IMR-90 (cell line): Measurements from ENCODE around the gene ARMH1. TPM values are rescaled to one million over a fixed set of nuclear protein-coding genes. Genes with fewer than 3 reads are reported as not detected.

Experiments
- ATAC-seq: fragments of 200-7000 bp; cut with Tn5 transposase; 2 replicates; pipeline ENCODE4 v1.9.1; 2020; ENCODE audit warnings: low read depth, mild to moderate bottlenecking, moderate library complexity
- BruUV-seq: library from RNA; stranded (reverse); fragments of 400-500 nt; replicated peaks from 2 replicates; lab custom pipeline; 2021; lab: Mats Ljungman, UMichigan
- CTCF ChIA-PET: fragments of 300-600 bp; formaldehyde crosslinking; extraction: SDS; loops from one replicate; lab custom pipeline; 2021; ENCODE audit warnings: antibody characterized with exemption; lab: Yijun Ruan, JAX
- POLR2A ChIA-PET: fragments of 300-600 bp; sonication (Branson Sonifier 250); formaldehyde crosslinking; loops from one replicate; lab custom pipeline; 2022; ENCODE audit warnings: antibody characterized with exemption; ENCODE audit not compliant: unreplicated experiment; lab: Charles Lee
- DNase-seq: peaks from one replicate; pipeline ENCODE4 v3.0.0; 2013
- H2AFZ ChIP-seq: replicated peaks from 2 replicates; pipeline ENCODE3; 2013; ENCODE audit warnings: low read length, mild to moderate bottlenecking; ENCODE audit not compliant: poor library complexity
- H2AK5ac ChIP-seq: 2 replicates; pipeline ENCODE4 v1.6.1; 2013; ENCODE audit warnings: low read depth, low read length, inconsistent platforms
- H2AK9ac ChIP-seq: replicated peaks from 2 replicates; pipeline ENCODE3; 2013; ENCODE audit warnings: mild to moderate bottlenecking, low read depth, low read length, moderate library complexity; ENCODE audit not compliant: poor library complexity
- H2BK120ac ChIP-seq: 2 replicates; pipeline ENCODE4 v1.6.1; 2013; ENCODE audit warnings: low read depth, low read length, inconsistent platforms
- H2BK15ac ChIP-seq: 3 replicates; pipeline ENCODE4 v1.6.1; 2013; ENCODE audit warnings: low read depth, low read length, inconsistent platforms
- H2BK20ac ChIP-seq: 2 replicates; pipeline ENCODE4 v1.6.1; 2013; ENCODE audit warnings: low read depth, mild to moderate bottlenecking, inconsistent platforms, low read length, moderate library complexity
- H2BK5ac ChIP-seq: 2 replicates; pipeline ENCODE4 v1.6.1; 2013; ENCODE audit warnings: mild to moderate bottlenecking, low read depth, low read length, inconsistent platforms; ENCODE audit not compliant: poor library complexity, severe bottlenecking
- H3K14ac ChIP-seq: replicated peaks from 2 replicates; pipeline ENCODE4 v1.6.1; 2013; ENCODE audit warnings: low read depth, low read length, inconsistent platforms
- H3K18ac ChIP-seq: 2 replicates; pipeline ENCODE4 v1.6.1; 2013; ENCODE audit warnings: low read depth, low read length, control low read depth
- H3K23ac ChIP-seq: 2 replicates; pipeline ENCODE4 v1.6.1; 2013; ENCODE audit warnings: low read depth, low read length, inconsistent platforms
- H3K27ac ChIP-seq: 2 replicates; pipeline ENCODE4 v1.5.1; 2013; ENCODE audit warnings: mild to moderate bottlenecking, control low read depth, low read length; ENCODE audit not compliant: insufficient read depth
- H3K27me3 ChIP-seq: 2 replicates; pipeline ENCODE4 v1.6.1; 2013; ENCODE audit warnings: low read length; ENCODE audit not compliant: control insufficient read depth, insufficient read depth
- H3K36me3 ChIP-seq: 2 replicates; pipeline ENCODE4 v1.6.1; 2013; ENCODE audit warnings: low read length, mixed read lengths; ENCODE audit not compliant: control insufficient read depth, insufficient read depth
- H3K4ac ChIP-seq: 2 replicates; pipeline ENCODE4 v1.6.1; 2013; ENCODE audit warnings: low read depth, low read length, inconsistent platforms
- H3K4me1 ChIP-seq: 2 replicates; pipeline ENCODE4 v1.6.1; 2013; ENCODE audit warnings: low read length, mixed read lengths; ENCODE audit not compliant: control insufficient read depth, insufficient read depth
- H3K4me2 ChIP-seq: 2 replicates; pipeline ENCODE4 v1.6.1; 2013; ENCODE audit warnings: low read depth, mild to moderate bottlenecking, control low read depth, low read length, moderate library complexity
- H3K4me3 ChIP-seq: 2 replicates; pipeline ENCODE4 v1.5.1; 2013; ENCODE audit warnings: low read depth, mild to moderate bottlenecking, control low read depth, low read length, moderate library complexity; ENCODE audit not compliant: insufficient read depth
- H3K56ac ChIP-seq: 2 replicates; pipeline ENCODE4 v1.6.1; 2013; ENCODE audit warnings: low read length, inconsistent platforms; ENCODE audit not compliant: insufficient read depth; ENCODE audit errors: extremely low read depth
- H3K79me1 ChIP-seq, 2 experiments: 2 replicates each; pipeline ENCODE4 v1.6.1; 2013; ENCODE audit warnings: low read length in 2 of 2, inconsistent platforms in 1 of 2, low read depth in 1 of 2
- H3K9ac ChIP-seq: 2 replicates; pipeline ENCODE4 v1.6.1; 2013; ENCODE audit warnings: low read depth, low read length, control low read depth
- H3K9me1 ChIP-seq: 2 replicates; pipeline ENCODE4 v1.6.1; 2013; ENCODE audit warnings: low read length, inconsistent platforms; ENCODE audit not compliant: insufficient read depth
- H3K9me3 ChIP-seq: 2 replicates; pipeline ENCODE4 v1.6.1; 2013; ENCODE audit warnings: low read length; ENCODE audit not compliant: control insufficient read depth, insufficient read depth
- H4K20me1 ChIP-seq: 2 replicates; pipeline ENCODE4 v1.6.1; 2013; ENCODE audit warnings: low read length, inconsistent platforms; ENCODE audit not compliant: insufficient read depth
- H4K5ac ChIP-seq: 2 replicates; pipeline ENCODE4 v1.6.1; 2013; ENCODE audit warnings: mild to moderate bottlenecking, low read depth, low read length, control low read depth
- H4K8ac ChIP-seq, 2 experiments: 2 replicates each; pipeline ENCODE4 v1.6.1; 2013; ENCODE audit warnings: low read depth in 2 of 2, low read length in 2 of 2, control low read depth in 1 of 2, inconsistent platforms in 1 of 2
- H4K91ac ChIP-seq: 2 replicates; pipeline ENCODE4 v1.6.1; 2013; ENCODE audit warnings: low read depth, low read length, inconsistent platforms; ENCODE audit not compliant: insufficient read depth
- BHLHE40 ChIP-seq: fragments of 150-350 bp; IDR thresholded peaks from 2 replicates; pipeline ENCODE4 v1.6.1; 2016; ENCODE audit warnings: mild to moderate bottlenecking, low read depth, low read length
- CEBPB ChIP-seq: IDR thresholded peaks from 2 replicates; pipeline ENCODE4 v1.6.1; 2012; ENCODE audit warnings: low read depth, low read length, improper control_type of control experiment
- CHD1 ChIP-seq: IDR thresholded peaks from 2 replicates; pipeline ENCODE4 v1.6.1; 2012; ENCODE audit warnings: low read depth, low read length, improper control_type of control experiment
- ELK1 ChIP-seq: fragments of 150-350 bp; IDR thresholded peaks from 2 replicates; pipeline ENCODE4 v1.6.1; 2016; ENCODE audit warnings: low read depth, mild to moderate bottlenecking, low read length, moderate library complexity, borderline replicate concordance
- FOS ChIP-seq: fragments of 150-350 bp; IDR thresholded peaks from 2 replicates; pipeline ENCODE4 v1.6.1; 2016; ENCODE audit warnings: low read depth, low read length
- MAFK ChIP-seq: IDR thresholded peaks from 2 replicates; pipeline ENCODE4 v1.6.1; 2012; ENCODE audit warnings: low read depth, low read length, improper control_type of control experiment
- MAZ ChIP-seq: IDR thresholded peaks from 2 replicates; pipeline ENCODE4 v1.6.1; 2012; ENCODE audit warnings: low read depth, mild to moderate bottlenecking, low read length, improper control_type of control experiment, moderate library complexity, borderline replicate concordance
- MXI1 ChIP-seq: IDR thresholded peaks from 2 replicates; pipeline ENCODE4 v1.6.1; 2012; ENCODE audit warnings: low read depth, mild to moderate bottlenecking, low read length, moderate library complexity, borderline replicate concordance
- NFE2L2 ChIP-seq: fragments of 150-350 bp; IDR thresholded peaks from 2 replicates; pipeline ENCODE4 v1.6.1; 2016; ENCODE audit warnings: low read depth, mild to moderate bottlenecking, low read length
- POLR2A ChIP-seq: IDR thresholded peaks from 2 replicates; pipeline ENCODE4 v1.6.1; 2012; ENCODE audit warnings: mild to moderate bottlenecking, low read depth, low read length
- RAD21 ChIP-seq: IDR thresholded peaks from 2 replicates; pipeline ENCODE4 v1.6.1; 2012; ENCODE audit warnings: low read length, improper control_type of control experiment
- RCOR1 ChIP-seq: IDR thresholded peaks from 2 replicates; pipeline ENCODE4 v1.6.1; 2012; ENCODE audit warnings: mild to moderate bottlenecking, low read length, improper control_type of control experiment; ENCODE audit not compliant: insufficient replicate concordance
- RFX5 ChIP-seq: IDR thresholded peaks from 2 replicates; pipeline ENCODE4 v1.8.0; 2012; ENCODE audit warnings: low read depth, mild to moderate bottlenecking, low read length, moderate library complexity
- SMC3 ChIP-seq: fragments of 150-350 bp; IDR thresholded peaks from 2 replicates; pipeline ENCODE4 v1.6.1; 2016; ENCODE audit warnings: low read depth, mild to moderate bottlenecking, antibody characterized with exemption, low read length, moderate library complexity
- WGBS, 2 experiments: methylation state at CpG; one replicate each; pipeline versions ENCODE4 v1.1.5 to v1.1.7; 2013; ENCODE audit warnings: missing lambda C conversion rate in 2 of 2; ENCODE audit not compliant: insufficient read length in 1 of 2; ENCODE audit errors: extremely low coverage in 2 of 2; 5-methylcytosine and 5-hydroxymethylcytosine counted together
- dilution Hi-C: fragments of 300-500 bp; cut with HindIII; formaldehyde crosslinking; loops from one replicate; pipeline ENCODE4 v1.14.3; 2018; ENCODE audit warnings: low sequenced_read_pairs; ENCODE audit not compliant: unreplicated experiment
- in situ Hi-C: fragments of 300-500 bp; cut with MboI; formaldehyde crosslinking; loops from 3 replicates; pipeline ENCODE4 v1.14.3; 2019; ENCODE audit warnings: low sequenced_read_pairs, inconsistent platforms, mixed read lengths
- intact Hi-C: fragments of 100-400 bp; cut with micrococcal nuclease; formaldehyde crosslinking; loops from 2 replicates; pipeline ENCODE4 v1.10.0; 2022
- polyA plus RNA-seq, 3 experiments: library from polyadenylated mRNA; depleted of rRNA; stranded (reverse); fragments of >200 nt; gene quantifications; 2 replicates each; pipeline ENCODE4 v1.2.3, GENCODE V29; 2012; ENCODE audit warnings: low replicate concordance in 1 of 3
- total RNA-seq: library from RNA; depleted of rRNA; stranded (reverse); fragments of >200 nt; gene quantifications from 2 replicates; pipeline ENCODE4 v1.2.3, GENCODE V29; 2012
- TF ChIP-seq, protein P1 (sequence below): fragments of 150-350 bp; IDR thresholded peaks from 2 replicates; pipeline ENCODE4 v1.6.1; 2017; ENCODE audit warnings: mild to moderate bottlenecking, antibody characterized with exemption, low read length, low read depth
- TF ChIP-seq, protein P2 (sequence below): conservative IDR thresholded peaks from 2 replicates; pipeline ENCODE4 v1.5.1; 2012; ENCODE audit warnings: mild to moderate bottlenecking, low read depth, low read length, improper control_type of control experiment

The ARMH1 gene
- total and polyA plus RNA-seq, 2 of the 4 experiments (the other 2 are of a cell fraction), result 0.36 to 0.72 TPM

DNA sequence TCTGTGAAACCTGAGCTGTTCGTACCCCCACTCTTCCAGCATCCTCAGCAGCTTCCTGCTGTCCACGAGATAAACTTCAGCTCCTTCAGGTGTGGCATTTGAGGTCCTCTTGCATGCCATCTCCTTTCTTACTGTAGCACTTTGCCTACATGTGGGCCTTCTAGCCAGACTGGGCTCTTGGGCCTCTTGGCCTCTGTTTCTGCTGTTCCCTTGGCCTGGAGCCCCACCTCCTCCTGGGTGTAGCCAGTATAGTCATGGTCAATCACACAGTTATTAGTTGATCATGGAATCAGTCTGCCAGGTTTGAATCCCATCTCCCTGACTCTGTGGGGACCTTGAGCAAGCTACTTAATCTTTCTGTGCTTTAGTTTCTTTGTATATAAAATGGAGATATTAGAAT, 26.6 kb upstream of the ARMH1 start:
- POLR2A ChIA-PET, result no interaction called here
- Histone ChIP-seq H3K9ac (no peak overlapping the region), H2AK9ac (no peak overlapping the region), H3K4me1 (peaks cover 19% of the 10 kb centered on the region), H3K27ac (no peak overlapping the region), H2BK120ac (no peak overlapping the region), H3K56ac (no peak overlapping the region), H4K5ac (no peak overlapping the region), H3K4me2 (no peak overlapping the region), H2BK5ac (no peak overlapping the region), H4K8ac (no peak overlapping the region), H2AK5ac (no peak overlapping the region), H3K27me3 (no peaks in the 10 kb centered on the region), H3K9me3 (no peaks in the 10 kb centered on the region), H2BK15ac (no peak overlapping the region), H4K20me1 (peaks cover 44% of the 10 kb centered on the region), H3K4me3 (no peak overlapping the region), H3K36me3 (peaks cover 50% of the 10 kb centered on the region), H4K91ac (no peak overlapping the region; the same call in 1 of the 2 replicates), H3K79me1 (peaks cover 7 to 29% of the 10 kb centered on the region in 2 experiments; a peak in 3 of 4 replicates), H2AFZ (no peak overlapping the region), H3K14ac (no peak overlapping the region), H3K18ac (no peak overlapping the region), H2BK20ac (no peak overlapping the region), H3K9me1 (peaks cover 22% of the 10 kb centered on the region), H3K4ac (no peak overlapping the region), H3K23ac (no peak overlapping the region)
- in situ Hi-C loops (no loop called here), dilution Hi-C loops (no loop called here), intact Hi-C loops (no loop called here)
- DNase-seq (no peak), ATAC-seq (no peak)
- TF ChIP-seq SMC3 (no peak), MAFK (no peak), NFE2L2 (no peak), MAZ (no peak), RFX5 (no peak), CHD1 (no peak), FOS (no peak), RAD21 (no peak), BHLHE40 (no peak), CEBPB (no peak), ELK1 (no peak), POLR2A (no peak), MXI1 (no peak), RCOR1 (no peak)
- TF ChIP-seq, protein P1, sequence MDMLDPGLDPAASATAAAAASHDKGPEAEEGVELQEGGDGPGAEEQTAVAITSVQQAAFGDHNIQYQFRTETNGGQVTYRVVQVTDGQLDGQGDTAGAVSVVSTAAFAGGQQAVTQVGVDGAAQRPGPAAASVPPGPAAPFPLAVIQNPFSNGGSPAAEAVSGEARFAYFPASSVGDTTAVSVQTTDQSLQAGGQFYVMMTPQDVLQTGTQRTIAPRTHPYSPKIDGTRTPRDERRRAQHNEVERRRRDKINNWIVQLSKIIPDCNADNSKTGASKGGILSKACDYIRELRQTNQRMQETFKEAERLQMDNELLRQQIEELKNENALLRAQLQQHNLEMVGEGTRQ, result no peak
- TF ChIP-seq, protein P2, sequence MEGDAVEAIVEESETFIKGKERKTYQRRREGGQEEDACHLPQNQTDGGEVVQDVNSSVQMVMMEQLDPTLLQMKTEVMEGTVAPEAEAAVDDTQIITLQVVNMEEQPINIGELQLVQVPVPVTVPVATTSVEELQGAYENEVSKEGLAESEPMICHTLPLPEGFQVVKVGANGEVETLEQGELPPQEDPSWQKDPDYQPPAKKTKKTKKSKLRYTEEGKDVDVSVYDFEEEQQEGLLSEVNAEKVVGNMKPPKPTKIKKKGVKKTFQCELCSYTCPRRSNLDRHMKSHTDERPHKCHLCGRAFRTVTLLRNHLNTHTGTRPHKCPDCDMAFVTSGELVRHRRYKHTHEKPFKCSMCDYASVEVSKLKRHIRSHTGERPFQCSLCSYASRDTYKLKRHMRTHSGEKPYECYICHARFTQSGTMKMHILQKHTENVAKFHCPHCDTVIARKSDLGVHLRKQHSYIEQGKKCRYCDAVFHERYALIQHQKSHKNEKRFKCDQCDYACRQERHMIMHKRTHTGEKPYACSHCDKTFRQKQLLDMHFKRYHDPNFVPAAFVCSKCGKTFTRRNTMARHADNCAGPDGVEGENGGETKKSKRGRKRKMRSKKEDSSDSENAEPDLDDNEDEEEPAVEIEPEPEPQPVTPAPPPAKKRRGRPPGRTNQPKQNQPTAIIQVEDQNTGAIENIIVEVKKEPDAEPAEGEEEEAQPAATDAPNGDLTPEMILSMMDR, result no peak
- CTCF ChIA-PET, result no interaction called here
- BruUV-seq, result no TSS peak
- 90% methylated on average over 2 of the region's 2 CpGs; no CpG with 5 or more reads in 1 of the 2 experiments for WGBS, 2 experiments
